ENCODE data around the gene TMEM163. TPM values are rescaled to one million over a fixed set of nuclear protein-coding genes. Genes with fewer than 3 reads are reported as not detected.

TMEM163 gene
- total RNA-seq, 1 experiment from 2014 or later = 4.1 TPM

- Mint-ChIP-seq H3K4me3 (ENCODE audit: unreplicated experiment) (no peak overlapping the region), H3K27me3 (ENCODE audit: insufficient read depth, unreplicated experiment) (no peaks in the 10 kb centered on the region), H3K4me1 (ENCODE audit: low read depth, unreplicated experiment) (peaks cover 10% of the 10 kb centered on the region), H3K36me3 (ENCODE audit: insufficient read depth, unreplicated experiment) (peaks cover 6% of the 10 kb centered on the region), H3K27ac (ENCODE audit: unreplicated experiment) (no peak overlapping the region), H3K9me3 (ENCODE audit: unreplicated experiment) (no peaks in the 10 kb centered on the region)
- POLR2A ChIA-PET = no interaction called here
- Histone ChIP-seq H3K36me3 (ENCODE audit: control insufficient read depth, insufficient read depth, low read length) (no peaks in the 10 kb centered on the region), H3K27me3 (replicated peaks; ENCODE audit: control insufficient read depth, insufficient read depth, low read length) (no peaks in the 10 kb centered on the region), H3K9me3 (no peaks in the 10 kb centered on the region), H3K4me3 (ENCODE audit: low read depth, low read length) (no peak overlapping the region), H3K4me1 (peaks cover 3% of the 10 kb centered on the region)
- CTCF ChIA-PET = interaction anchor here (0.9 kb wide), 1 partner anchor 25 kb away, joined by 3 read pairs; no protein-coding TSS in a partner anchor
- no peak for DNase-seq
- no peak for TF ChIP-seq CTCF (IDR thresholded peaks at IDR 0.05; ENCODE audit: insufficient read depth in 1 of 2, low read depth in 1 of 2, low read length in 1 of 2, severe bottlenecking in 1 of 2, unreplicated experiment in 1 of 2)
- no TSS peak for BruUV-seq (replicated peaks)
- intact Hi-C loops (cut with micrococcal nuclease; ENCODE audit: unreplicated experiment) = no loop called here
Observed at GRCh38 chr2:134426721-134427120, 292.1 kb downstream of the TMEM163 start.

- Mint-ChIP-seq H3K9me3 (ENCODE audit: unreplicated experiment) (no peaks in the 10 kb centered on the region), H3K27ac (ENCODE audit: unreplicated experiment) (no peak overlapping the region), H3K27me3 (ENCODE audit: insufficient read depth, unreplicated experiment) (no peaks in the 10 kb centered on the region), H3K4me1 (ENCODE audit: low read depth, unreplicated experiment) (peaks cover 3% of the 10 kb centered on the region), H3K36me3 (ENCODE audit: insufficient read depth, unreplicated experiment) (peaks cover 6% of the 10 kb centered on the region), H3K4me3 (ENCODE audit: unreplicated experiment) (no peak overlapping the region)
- ChIA-PET POLR2A (no interaction called here), CTCF (interaction anchor here (0.9 kb wide), 1 partner anchor 26 kb away, joined by 3 read pairs; no protein-coding TSS in a partner anchor)
- Histone ChIP-seq H3K36me3 (ENCODE audit: control insufficient read depth, insufficient read depth, low read length) (no peaks in the 10 kb centered on the region), H3K9me3 (no peaks in the 10 kb centered on the region), H3K4me1 (no peaks in the 10 kb centered on the region), H3K4me3 (ENCODE audit: low read depth, low read length) (no peak overlapping the region), H3K27me3 (replicated peaks; ENCODE audit: control insufficient read depth, insufficient read depth, low read length) (no peaks in the 10 kb centered on the region)
- intact Hi-C loops (cut with micrococcal nuclease; ENCODE audit: unreplicated experiment) = no loop called here
- DNase-seq = no peak
- TF ChIP-seq CTCF (IDR thresholded peaks at IDR 0.05; ENCODE audit: insufficient read depth in 1 of 2, low read depth in 1 of 2, low read length in 1 of 2, severe bottlenecking in 1 of 2, unreplicated experiment in 1 of 2) = no peak
- BruUV-seq (replicated peaks) = no TSS peak
Observed at GRCh38 chr2:134425724-134426496, 292.9 kb downstream of the TMEM163 start.

- intact Hi-C loops (cut with micrococcal nuclease; ENCODE audit: unreplicated experiment) = no loop called here
- no peaks in the 10 kb centered on the region for H3K36me3 ChIP-seq (ENCODE audit: control insufficient read depth, insufficient read depth, low read length)
- Mint-ChIP-seq H3K9me3 (ENCODE audit: unreplicated experiment) (no peaks in the 10 kb centered on the region), H3K27ac (ENCODE audit: unreplicated experiment) (no peak overlapping the region), H3K4me1 (ENCODE audit: low read depth, unreplicated experiment) (no peaks in the 10 kb centered on the region), H3K4me3 (ENCODE audit: unreplicated experiment) (no peak overlapping the region), H3K27me3 (ENCODE audit: insufficient read depth, unreplicated experiment) (no peaks in the 10 kb centered on the region), H3K36me3 (ENCODE audit: insufficient read depth, unreplicated experiment) (peaks cover 12% of the 10 kb centered on the region)
- no peak overlapping the region for H3K4me3 ChIP-seq (ENCODE audit: low read depth, low read length)
- TF ChIP-seq CTCF (IDR thresholded peaks at IDR 0.05; ENCODE audit: insufficient read depth in 1 of 2, low read depth in 1 of 2, low read length in 1 of 2, severe bottlenecking in 1 of 2, unreplicated experiment in 1 of 2) = no peak
- no peaks in the 10 kb centered on the region for H3K4me1 ChIP-seq
- ChIA-PET CTCF (interaction anchor here (1.0 kb wide), 1 partner anchor 29 kb away, joined by 11 read pairs; no protein-coding TSS in a partner anchor), POLR2A (no interaction called here)
- no TSS peak for BruUV-seq (replicated peaks)
- H3K27me3 ChIP-seq (replicated peaks; ENCODE audit: control insufficient read depth, insufficient read depth, low read length) = no peaks in the 10 kb centered on the region
- DNase-seq = no peak
- H3K9me3 ChIP-seq = no peaks in the 10 kb centered on the region
Observed at GRCh38 chr2:134421556-134422328, 297.1 kb downstream of the TMEM163 start.

Measured in Caco-2 (cell line).